A673 (cell line): Measurements from ENCODE around the gene PWWP2B. TPM values are rescaled to one million over a fixed set of nuclear protein-coding genes. Genes with fewer than 3 reads are reported as not detected.

Source experiments
- BruUV-seq: library from RNA; stranded (reverse); fragments of 400-500 nt; replicated peaks from 2 replicates; lab custom pipeline; 2021; lab: Mats Ljungman, UMichigan
- CTCF ChIA-PET: fragments of 300-600 bp; sonication (Branson Sonifier 250); formaldehyde crosslinking; loops from one replicate; lab custom pipeline; 2022; ENCODE audit warnings: antibody characterized with exemption; lab: Charles Lee
- POLR2A ChIA-PET: fragments of 300-600 bp; sonication (Branson Sonifier 250); formaldehyde crosslinking; loops from one replicate; lab custom pipeline; 2022; ENCODE audit warnings: antibody characterized with exemption; ENCODE audit not compliant: low non-redundant PET; lab: Charles Lee
- DNase-seq: peaks from one replicate; pipeline ENCODE4 v3.0.0-alpha.2; 2015; ENCODE audit warnings: low spot score
- H3K27ac ChIP-seq: fragments of 200-600 bp; sonication (generic); 2 replicates; pipeline ENCODE4 v1.5.1; 2016; ENCODE audit warnings: mixed run types, low read depth, mild to moderate bottlenecking, mixed read lengths, antibody characterized with exemption, low read length; ENCODE audit not compliant: poor library complexity, severe bottlenecking
- H3K27me3 ChIP-seq: fragments of 200-600 bp; sonication (generic); replicated peaks from 2 replicates; pipeline ENCODE4 v1.6.1; 2017; ENCODE audit warnings: mixed run types, low read depth, mild to moderate bottlenecking, mixed read lengths, antibody characterized with exemption, low read length; ENCODE audit not compliant: insufficient read depth, poor library complexity
- H3K36me3 ChIP-seq: fragments of 200-600 bp; sonication (generic); 2 replicates; pipeline ENCODE4 v1.6.1; 2016; ENCODE audit warnings: mixed run types, mild to moderate bottlenecking, mixed read lengths, antibody characterized with exemption, low read length; ENCODE audit not compliant: insufficient read depth, poor library complexity, severe bottlenecking
- H3K4me1 ChIP-seq: fragments of 200-600 bp; sonication (generic); 2 replicates; pipeline ENCODE4 v1.6.1; 2017; ENCODE audit warnings: mixed run types, mild to moderate bottlenecking, mixed read lengths, antibody characterized with exemption, low read length; ENCODE audit not compliant: insufficient read depth, poor library complexity, severe bottlenecking
- H3K4me3 ChIP-seq: fragments of 200-600 bp; sonication (generic); 2 replicates; pipeline ENCODE4 v1.5.1; 2016; ENCODE audit warnings: low read depth, mixed run types, mild to moderate bottlenecking, mixed read lengths, low read length; ENCODE audit not compliant: poor library complexity, severe bottlenecking
- H3K9me3 ChIP-seq: fragments of 200-600 bp; sonication (generic); 2 replicates; pipeline ENCODE4 v1.6.1; 2016; ENCODE audit warnings: mixed run types, low read depth, mild to moderate bottlenecking, mixed read lengths, antibody characterized with exemption, low read length; ENCODE audit not compliant: poor library complexity, severe bottlenecking
- EZH2 ChIP-seq: fragments of 200-600 bp; sonication (generic); IDR thresholded peaks from 2 replicates; pipeline ENCODE4 v1.6.1; 2017; ENCODE audit warnings: borderline replicate concordance, low read depth, mild to moderate bottlenecking, mixed read lengths, antibody characterized with exemption, low read length; ENCODE audit not compliant: poor library complexity, severe bottlenecking
- intact Hi-C: fragments of 100-400 bp; cut with micrococcal nuclease; formaldehyde crosslinking; loops from one replicate; pipeline ENCODE4 v1.10.0; 2022; ENCODE audit not compliant: unreplicated experiment
- total RNA-seq: library from RNA; stranded (reverse); gene quantifications from 2 replicates; pipeline ENCODE4 v1.2.3, GENCODE V29; 2021
- TF ChIP-seq, protein P1 (sequence below): fragments of 300-800, 200-600 bp; sonication (generic); conservative IDR thresholded peaks from 2 replicates; pipeline ENCODE4 v1.5.1; 2017; ENCODE audit warnings: low read depth, mild to moderate bottlenecking, antibody characterized with exemption, low read length, moderate library complexity, mixed read lengths

Gene PWWP2B
- total RNA-seq, 1 experiment from 2014 or later: 18.6 TPM

DNA sequence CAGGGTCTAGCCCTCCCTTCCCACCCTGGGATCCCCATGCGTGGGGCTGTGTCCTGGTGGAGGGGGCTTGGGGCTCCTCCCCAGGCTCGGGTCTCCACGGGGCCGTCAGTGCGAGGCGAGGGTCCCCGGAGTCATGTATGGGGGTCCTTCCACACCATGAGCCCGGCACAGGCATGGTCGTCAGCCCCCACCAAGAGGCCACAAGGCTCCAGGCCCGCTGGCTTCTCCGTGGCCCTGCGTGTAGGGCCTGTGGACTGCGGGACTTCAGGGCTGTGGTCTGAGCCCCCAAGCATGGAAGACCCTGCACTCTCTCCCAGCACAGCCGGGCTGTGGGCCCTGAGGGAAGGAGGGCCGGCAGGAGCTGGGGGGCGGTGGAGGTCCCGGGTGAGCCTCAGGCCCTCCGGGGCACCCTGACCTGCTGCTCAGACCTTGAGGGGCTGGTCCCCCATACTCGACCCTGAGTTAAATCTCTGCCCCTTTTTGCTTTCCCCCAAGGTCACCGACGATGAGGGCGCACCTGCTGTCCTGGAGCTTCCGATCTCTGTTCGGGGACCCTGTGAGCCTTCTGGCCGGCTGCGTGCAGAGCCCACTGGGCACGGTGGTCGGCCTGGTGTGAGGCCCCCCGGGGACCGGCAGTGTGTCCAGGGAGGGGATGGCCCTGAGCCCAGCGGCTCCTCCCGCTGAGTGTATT is 19.7 kb downstream of the PWWP2B start:
- H3K36me3 ChIP-seq: no peaks in the 10 kb centered on the region
- H3K4me3 ChIP-seq: no peak overlapping the region
- ChIA-PET POLR2A (no interaction called here), CTCF (no interaction called here)
- H3K4me1 ChIP-seq: peaks cover 37% of the 10 kb centered on the region
- no peak for DNase-seq
- TF ChIP-seq, protein P1, sequence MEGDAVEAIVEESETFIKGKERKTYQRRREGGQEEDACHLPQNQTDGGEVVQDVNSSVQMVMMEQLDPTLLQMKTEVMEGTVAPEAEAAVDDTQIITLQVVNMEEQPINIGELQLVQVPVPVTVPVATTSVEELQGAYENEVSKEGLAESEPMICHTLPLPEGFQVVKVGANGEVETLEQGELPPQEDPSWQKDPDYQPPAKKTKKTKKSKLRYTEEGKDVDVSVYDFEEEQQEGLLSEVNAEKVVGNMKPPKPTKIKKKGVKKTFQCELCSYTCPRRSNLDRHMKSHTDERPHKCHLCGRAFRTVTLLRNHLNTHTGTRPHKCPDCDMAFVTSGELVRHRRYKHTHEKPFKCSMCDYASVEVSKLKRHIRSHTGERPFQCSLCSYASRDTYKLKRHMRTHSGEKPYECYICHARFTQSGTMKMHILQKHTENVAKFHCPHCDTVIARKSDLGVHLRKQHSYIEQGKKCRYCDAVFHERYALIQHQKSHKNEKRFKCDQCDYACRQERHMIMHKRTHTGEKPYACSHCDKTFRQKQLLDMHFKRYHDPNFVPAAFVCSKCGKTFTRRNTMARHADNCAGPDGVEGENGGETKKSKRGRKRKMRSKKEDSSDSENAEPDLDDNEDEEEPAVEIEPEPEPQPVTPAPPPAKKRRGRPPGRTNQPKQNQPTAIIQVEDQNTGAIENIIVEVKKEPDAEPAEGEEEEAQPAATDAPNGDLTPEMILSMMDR: no peak
- no peak for TF ChIP-seq EZH2
- H3K27me3 ChIP-seq: no peaks in the 10 kb centered on the region
- intact Hi-C loops: no loop called here
- H3K27ac ChIP-seq: no peak overlapping the region
- H3K9me3 ChIP-seq: no peaks in the 10 kb centered on the region
- no TSS peak for BruUV-seq

DNA sequence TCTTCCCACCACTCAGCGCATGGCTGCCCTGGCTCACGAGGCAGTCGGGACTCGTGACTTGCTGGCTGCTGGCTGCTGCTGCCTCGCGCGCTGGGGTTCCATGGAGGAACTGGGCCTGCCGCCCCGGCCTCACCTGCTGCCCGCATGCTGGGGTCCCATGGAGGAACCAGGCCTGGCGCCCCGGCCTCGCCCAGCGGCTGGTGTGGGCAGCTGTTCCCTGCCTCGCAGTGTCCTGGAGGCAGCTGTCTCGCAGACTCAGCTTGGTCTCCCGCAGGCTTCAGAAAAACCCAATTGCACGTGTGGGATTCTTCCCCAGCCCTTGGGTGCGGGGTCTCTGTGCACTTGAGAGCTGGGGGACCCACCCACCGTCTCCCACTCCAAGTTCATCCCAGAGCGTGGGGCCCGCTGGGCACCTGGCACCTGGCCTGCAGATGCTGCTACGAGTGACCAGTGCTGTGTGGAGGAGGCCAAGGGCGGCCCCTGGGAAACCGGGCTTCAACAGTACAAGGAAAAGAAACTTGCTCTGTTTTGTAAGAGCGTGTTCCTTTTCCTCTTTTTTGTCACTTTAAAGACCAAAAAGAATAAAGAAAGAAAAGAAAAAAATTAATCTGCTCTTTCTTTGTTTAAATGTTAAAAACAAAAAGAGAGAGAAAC is 20.4 kb downstream of the PWWP2B start:
- H3K36me3 ChIP-seq: no peaks in the 10 kb centered on the region
- peaks cover 37% of the 10 kb centered on the region for H3K4me1 ChIP-seq
- no peak for DNase-seq
- intact Hi-C loops: no loop called here
- POLR2A ChIA-PET: no interaction called here
- no peak for TF ChIP-seq EZH2
- TF ChIP-seq, protein P1: no peak
- BruUV-seq: no TSS peak
- no peak overlapping the region for H3K4me3 ChIP-seq
- H3K27me3 ChIP-seq: no peaks in the 10 kb centered on the region
- peak overlapping the region; percentile 47 for H3K27ac ChIP-seq
- no peaks in the 10 kb centered on the region for H3K9me3 ChIP-seq
- CTCF ChIA-PET: no interaction called here

DNA sequence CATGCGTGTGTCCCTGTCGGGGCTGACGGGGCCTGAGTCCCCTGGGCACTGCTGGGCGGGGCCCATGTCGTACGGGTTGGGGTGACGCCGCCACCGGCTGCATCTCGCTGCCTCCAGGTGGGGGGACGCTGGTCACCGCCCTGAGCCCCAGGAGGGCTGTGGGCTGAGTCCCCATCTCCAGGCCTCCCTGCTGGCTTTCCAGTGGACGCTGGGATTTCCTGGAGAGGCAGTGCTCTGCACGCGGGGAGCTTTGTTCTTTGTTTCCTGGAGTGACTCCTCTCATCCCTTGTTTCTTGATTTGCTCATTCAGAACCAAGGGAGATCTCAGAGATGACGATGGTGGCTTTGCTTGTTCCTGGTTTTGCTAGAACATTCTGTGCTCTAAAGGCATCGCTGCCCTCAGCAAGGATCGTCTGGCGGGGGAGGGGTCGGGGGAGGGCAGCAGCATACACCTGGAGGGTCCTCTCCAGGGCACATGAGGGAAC is 21.0 kb downstream of the PWWP2B start:
- TF ChIP-seq EZH2: no peak
- TF ChIP-seq, protein P1: no peak
- no peak for DNase-seq
- intact Hi-C loops: no loop called here
- H3K4me3 ChIP-seq: no peak overlapping the region
- ChIA-PET CTCF (no interaction called here), POLR2A (no interaction called here)
- H3K9me3 ChIP-seq: no peaks in the 10 kb centered on the region
- peak overlapping the region; percentile 47 for H3K27ac ChIP-seq
- H3K4me1 ChIP-seq: peaks cover 41% of the 10 kb centered on the region
- H3K27me3 ChIP-seq: no peaks in the 10 kb centered on the region
- H3K36me3 ChIP-seq: no peaks in the 10 kb centered on the region
- BruUV-seq: no TSS peak
